Activated CD4-positive, alpha-beta T cell treated with anti-CD3 and anti-CD28 coated beads for 36 hours (primary cell): ENCODE data around the gene NRSN1. TPM values are rescaled to one million over a fixed set of nuclear protein-coding genes. Genes with fewer than 3 reads are reported as not detected.

ENCODE experiments used
- ATAC-seq: fragments of 200-7000 bp; cut with Tn5 transposase; one replicate; pipeline ENCODE4 v1.10.0; 2021; ENCODE audit warnings: mild to moderate bottlenecking, moderate library complexity
- CTCF ChIA-PET: fragments of 350-600 bp; sonication (Branson Sonifier 250); formaldehyde crosslinking; loops from one replicate; lab custom pipeline; 2021; ENCODE audit warnings: antibody characterized with exemption; lab: Charles Lee
- POLR2A ChIA-PET: fragments of 350-600 bp; sonication (Branson Sonifier 250); formaldehyde crosslinking; loops from one replicate; lab custom pipeline; 2021; ENCODE audit warnings: antibody characterized with exemption, inconsistent platforms; lab: Charles Lee
- DNase-seq: peaks from one replicate; pipeline ENCODE4 v3.0.0-alpha.2; 2020
- H3K27ac Mint-ChIP-seq: one replicate; pipeline ENCODE4 v1.8.0; 2021; ENCODE audit warnings: mixed read lengths
- H3K27me3 Mint-ChIP-seq: one replicate; pipeline ENCODE4 v1.8.0; 2021; ENCODE audit warnings: mixed read lengths
- H3K36me3 Mint-ChIP-seq: one replicate; pipeline ENCODE4 v1.8.0; 2021; ENCODE audit warnings: low read depth, mixed read lengths
- H3K4me1 Mint-ChIP-seq: one replicate; pipeline ENCODE4 v1.8.0; 2021; ENCODE audit warnings: mixed read lengths
- H3K4me3 Mint-ChIP-seq: one replicate; pipeline ENCODE4 v1.8.0; 2021; ENCODE audit warnings: mild to moderate bottlenecking, moderate library complexity, mixed read lengths
- H3K9me3 Mint-ChIP-seq: one replicate; pipeline ENCODE4 v1.8.0; 2021; ENCODE audit warnings: low read depth, mixed read lengths
- intact Hi-C, 2 experiments: fragments of 100-400 bp; cut with DNase I in 1 of 2; cut with micrococcal nuclease in 1 of 2; formaldehyde crosslinking; loops; one replicate each; pipeline versions ENCODE4 v1.14.2 to v1.15.1; 2022 to 2024; cut with DNase I, micrococcal nuclease
- total RNA-seq, 2 experiments: library from RNA; stranded (reverse); gene quantifications; one replicate each; pipeline ENCODE4 v1.2.3, GENCODE V29; 2021

Gene NRSN1
- not detected for total RNA-seq

- peaks cover 31% of the 10 kb centered on the region for H3K27me3 Mint-ChIP-seq
- no peak within 1 kb of the TSS for H3K4me3 Mint-ChIP-seq
- H3K36me3 Mint-ChIP-seq, result no peaks in the 10 kb centered on the region
- ATAC-seq, result no peak
- H3K27ac Mint-ChIP-seq, result no peak within 1 kb of the TSS
- peaks cover 2% of the 10 kb centered on the region for H3K4me1 Mint-ChIP-seq
- peak; percentile 36 for DNase-seq
- H3K9me3 Mint-ChIP-seq, result no peaks in the 10 kb centered on the region
- ChIA-PET POLR2A (no interaction called here), CTCF (interaction anchor here (1.6 kb wide), 1 partner anchor 8 kb away, joined by 3 read pairs; no protein-coding TSS in a partner anchor)
- intact Hi-C loops, result no loop called here
Observed at GRCh38 chr6:24125980-24126379, at the start of gene NRSN1. Gene NRSN1 (plus strand): TSS chr6:24126215. CDS start chr6:24134328, 8,113 bp downstream.

DNA sequence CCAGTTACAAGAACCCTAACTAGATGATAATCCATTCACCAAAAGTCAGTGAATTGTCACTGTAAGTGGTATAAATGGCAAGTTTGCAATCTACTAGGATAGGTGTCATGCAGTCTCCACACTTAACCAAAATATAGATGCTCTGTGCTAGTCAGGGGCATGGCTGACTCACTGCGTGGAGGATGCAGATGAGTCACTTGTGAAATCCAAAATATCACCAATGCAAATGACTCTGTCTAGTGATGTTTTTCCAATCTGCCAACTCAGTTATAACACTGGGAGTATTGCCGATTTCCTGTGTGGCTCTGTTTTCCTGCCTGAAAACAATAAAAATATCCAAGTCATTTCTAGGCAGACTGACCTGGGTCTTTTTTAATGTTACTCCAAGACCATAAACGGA, 47.8 kb upstream of the NRSN1 start:
- Mint-ChIP-seq H3K27ac (no peak overlapping the region), H3K27me3 (no peaks in the 10 kb centered on the region), H3K36me3 (no peaks in the 10 kb centered on the region), H3K9me3 (no peaks in the 10 kb centered on the region), H3K4me1 (no peaks in the 10 kb centered on the region), H3K4me3 (no peak overlapping the region)
- POLR2A ChIA-PET, result no interaction called here
- ATAC-seq (no peak), DNase-seq (no peak)
- intact Hi-C loops, result no loop called here
- CTCF ChIA-PET, result no interaction called here

GRCh38 chr6:24079076-24079475, 46.9 kb upstream of the NRSN1 start:
- Mint-ChIP-seq H3K27me3 (no peaks in the 10 kb centered on the region), H3K36me3 (no peaks in the 10 kb centered on the region), H3K4me3 (no peak overlapping the region), H3K4me1 (no peaks in the 10 kb centered on the region), H3K27ac (no peak overlapping the region), H3K9me3 (no peaks in the 10 kb centered on the region)
- CTCF ChIA-PET, result no interaction called here
- no peak for ATAC-seq
- intact Hi-C loops, result no loop called here
- POLR2A ChIA-PET, result no interaction called here
- DNase-seq, result no peak

GRCh38 chr6:24080711-24081110, 45.3 kb upstream of the NRSN1 start:
- Mint-ChIP-seq H3K27me3 (no peaks in the 10 kb centered on the region), H3K27ac (no peak overlapping the region), H3K4me1 (no peaks in the 10 kb centered on the region), H3K4me3 (no peak overlapping the region), H3K36me3 (no peaks in the 10 kb centered on the region), H3K9me3 (peaks cover 2% of the 10 kb centered on the region)
- intact Hi-C loops, result no loop called here
- DNase-seq (no peak), ATAC-seq (no peak)
- ChIA-PET CTCF (no interaction called here), POLR2A (no interaction called here)

DNA sequence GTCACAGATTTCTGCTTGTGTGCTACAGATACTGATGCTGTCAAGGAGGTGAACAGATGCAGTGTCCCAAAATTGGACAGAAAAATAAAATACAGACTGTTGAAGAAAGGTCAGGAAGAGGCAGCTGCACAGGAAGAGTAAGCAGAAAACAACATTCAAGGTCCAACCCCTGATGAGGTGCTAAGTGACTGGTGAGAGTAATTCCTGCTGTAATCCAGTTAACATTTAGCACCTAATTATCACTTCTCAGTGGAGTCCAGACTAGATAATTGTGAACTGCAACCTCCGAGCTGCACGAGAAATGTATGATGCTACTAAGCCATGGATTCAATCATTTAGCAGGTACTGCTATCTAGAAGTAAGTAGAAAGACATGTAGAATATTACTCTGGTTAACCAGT, 36.3 kb upstream of the NRSN1 start:
- ATAC-seq (no peak), DNase-seq (no peak)
- ChIA-PET CTCF (no interaction called here), POLR2A (no interaction called here)
- Mint-ChIP-seq H3K27me3 (no peaks in the 10 kb centered on the region), H3K36me3 (no peaks in the 10 kb centered on the region), H3K4me3 (no peak overlapping the region), H3K4me1 (no peaks in the 10 kb centered on the region), H3K9me3 (peaks cover 2% of the 10 kb centered on the region), H3K27ac (no peak overlapping the region)
- intact Hi-C loops, result no loop called here

- intact Hi-C loops, result no loop called here
- Mint-ChIP-seq H3K27ac (no peak overlapping the region), H3K4me1 (no peaks in the 10 kb centered on the region), H3K27me3 (peaks cover 5% of the 10 kb centered on the region), H3K9me3 (no peaks in the 10 kb centered on the region), H3K36me3 (no peaks in the 10 kb centered on the region), H3K4me3 (no peak overlapping the region)
- ATAC-seq, result no peak
- POLR2A ChIA-PET, result no interaction called here
- DNase-seq, result no peak
- CTCF ChIA-PET, result no interaction called here
Observed at GRCh38 chr6:24092407-24092806, 33.6 kb upstream of the NRSN1 start.

DNA sequence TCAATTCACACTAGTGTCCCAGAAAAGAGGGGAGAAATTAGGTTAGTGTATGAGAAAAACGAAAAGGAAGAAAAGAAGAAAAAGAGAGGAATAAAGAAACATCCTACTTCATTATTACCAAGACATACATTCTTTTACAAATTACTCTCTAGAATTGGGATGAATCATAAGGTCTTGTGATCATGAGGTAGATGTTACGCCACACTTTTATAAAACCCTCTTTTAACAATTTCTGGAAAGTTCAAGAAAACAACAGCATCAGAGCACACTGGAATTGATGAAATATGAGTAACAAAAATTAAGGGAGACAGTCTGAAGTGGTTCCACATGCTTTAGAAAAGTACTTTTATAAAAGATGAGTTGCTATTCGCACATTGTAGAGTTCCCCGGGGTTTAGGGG, 32.6 kb upstream of the NRSN1 start:
- Mint-ChIP-seq H3K4me3 (no peak overlapping the region), H3K4me1 (no peaks in the 10 kb centered on the region), H3K36me3 (no peaks in the 10 kb centered on the region), H3K27me3 (peaks cover 5% of the 10 kb centered on the region), H3K27ac (no peak overlapping the region), H3K9me3 (no peaks in the 10 kb centered on the region)
- CTCF ChIA-PET, result no interaction called here
- ATAC-seq (no peak), DNase-seq (no peak)
- POLR2A ChIA-PET, result no interaction called here
- intact Hi-C loops, result no loop called here

- CTCF ChIA-PET, result no interaction called here
- ATAC-seq, result no peak
- peaks cover 10% of the 10 kb centered on the region for H3K27me3 Mint-ChIP-seq
- no peak overlapping the region for H3K27ac Mint-ChIP-seq
- H3K4me3 Mint-ChIP-seq, result no peak overlapping the region
- H3K36me3 Mint-ChIP-seq, result no peaks in the 10 kb centered on the region
- POLR2A ChIA-PET, result no interaction called here
- no peaks in the 10 kb centered on the region for H3K4me1 Mint-ChIP-seq
- H3K9me3 Mint-ChIP-seq, result no peaks in the 10 kb centered on the region
- DNase-seq, result no peak
- intact Hi-C loops, result no loop called here
Observed at GRCh38 chr6:24099181-24099580, 26.8 kb upstream of the NRSN1 start.

DNA sequence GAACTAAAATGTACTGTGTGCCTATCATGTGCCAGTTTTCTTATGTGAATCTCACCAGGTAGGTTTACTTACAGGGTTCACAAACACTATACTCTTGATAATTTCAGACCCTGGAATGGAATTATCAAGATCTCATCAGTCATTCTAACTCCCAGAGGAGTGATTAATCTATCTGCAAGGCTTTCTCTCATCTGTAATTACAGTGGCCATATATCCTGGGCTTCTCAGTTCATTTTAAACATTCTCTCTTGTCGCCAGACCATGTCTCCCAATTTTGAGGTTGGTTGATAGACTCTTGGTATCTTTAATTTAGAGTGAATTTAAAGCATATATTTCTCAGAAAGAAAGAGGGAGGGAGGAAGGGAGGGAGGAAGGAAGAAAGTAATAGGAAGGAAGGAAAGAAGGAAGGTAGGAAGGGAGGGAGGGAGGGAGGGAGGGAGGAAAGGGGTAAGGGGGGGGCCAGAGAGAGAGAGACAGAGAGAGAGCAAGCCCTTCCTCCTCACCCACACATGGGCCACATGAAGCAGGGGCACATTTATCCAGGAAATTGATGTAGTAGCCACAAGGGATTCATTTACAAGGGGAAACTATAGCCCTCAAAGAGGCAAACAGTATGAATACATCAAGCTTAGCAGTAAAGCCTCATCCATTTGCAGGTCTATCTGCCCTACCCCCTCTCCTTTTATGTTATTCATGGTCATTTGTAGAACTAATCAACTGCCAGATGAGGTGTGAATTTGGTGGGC, 25.8 kb upstream of the NRSN1 start:
- CTCF ChIA-PET, result no interaction called here
- DNase-seq (no peak), ATAC-seq (no peak)
- H3K27me3 Mint-ChIP-seq, result peaks cover 10% of the 10 kb centered on the region
- no peaks in the 10 kb centered on the region for H3K9me3 Mint-ChIP-seq
- no peaks in the 10 kb centered on the region for H3K4me1 Mint-ChIP-seq
- no peak overlapping the region for H3K4me3 Mint-ChIP-seq
- POLR2A ChIA-PET, result no interaction called here
- no peaks in the 10 kb centered on the region for H3K36me3 Mint-ChIP-seq
- intact Hi-C loops, result no loop called here
- no peak overlapping the region for H3K27ac Mint-ChIP-seq

DNA sequence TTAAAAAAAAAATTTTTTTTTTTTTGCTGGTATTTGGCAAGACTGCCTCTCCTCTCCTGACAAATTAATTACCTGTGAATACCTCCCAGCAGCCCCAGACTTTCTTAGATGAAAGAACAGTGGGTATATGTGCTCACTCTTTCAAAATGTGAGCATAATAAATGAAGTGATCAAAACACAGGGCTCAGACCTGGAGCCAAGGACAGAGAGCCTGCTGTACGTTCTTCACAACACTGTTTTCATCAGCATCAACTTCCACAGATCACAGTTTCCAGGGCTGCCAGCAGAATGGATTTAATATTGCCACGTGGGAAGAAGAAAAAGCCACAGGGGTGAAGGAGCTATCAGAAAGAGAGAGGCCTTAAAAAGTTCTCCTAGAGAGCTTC, 25.3 kb upstream of the NRSN1 start:
- Mint-ChIP-seq H3K4me1 (no peaks in the 10 kb centered on the region), H3K27me3 (peaks cover 6% of the 10 kb centered on the region), H3K36me3 (no peaks in the 10 kb centered on the region), H3K4me3 (no peak overlapping the region), H3K9me3 (no peaks in the 10 kb centered on the region), H3K27ac (no peak overlapping the region)
- intact Hi-C loops, result no loop called here
- ChIA-PET CTCF (no interaction called here), POLR2A (no interaction called here)
- ATAC-seq (no peak), DNase-seq (no peak)

DNA sequence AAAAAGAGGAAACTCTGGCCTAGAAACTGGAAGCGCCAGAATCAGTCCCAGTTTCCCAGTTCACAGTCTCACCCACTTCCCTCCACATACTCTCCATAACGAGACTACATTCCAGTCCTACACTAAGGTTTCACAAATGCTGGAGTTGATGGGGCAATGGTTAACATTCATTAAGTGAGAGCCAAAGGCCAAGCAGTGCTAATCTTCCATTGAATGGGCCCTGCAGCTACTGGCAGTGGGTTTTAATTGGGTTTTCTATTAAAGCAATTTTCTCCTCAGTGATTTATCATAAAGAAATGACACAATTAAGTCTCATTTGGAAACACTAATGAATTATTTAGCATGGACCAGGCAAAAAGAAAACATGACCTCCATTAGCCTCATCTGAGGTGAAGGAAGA, 20.8 kb upstream of the NRSN1 start:
- DNase-seq (no peak), ATAC-seq (no peak)
- no peak overlapping the region for H3K4me3 Mint-ChIP-seq
- no peaks in the 10 kb centered on the region for H3K36me3 Mint-ChIP-seq
- H3K9me3 Mint-ChIP-seq, result no peaks in the 10 kb centered on the region
- H3K27ac Mint-ChIP-seq, result no peak overlapping the region
- CTCF ChIA-PET, result interaction anchor here (1.1 kb wide), 1 partner anchor 21 kb away, joined by 3 read pairs; no protein-coding TSS in a partner anchor
- H3K4me1 Mint-ChIP-seq, result no peaks in the 10 kb centered on the region
- H3K27me3 Mint-ChIP-seq, result peaks cover 3% of the 10 kb centered on the region
- POLR2A ChIA-PET, result no interaction called here
- intact Hi-C loops, result no loop called here

- Mint-ChIP-seq H3K4me1 (no peaks in the 10 kb centered on the region), H3K27ac (no peak overlapping the region), H3K36me3 (no peaks in the 10 kb centered on the region), H3K27me3 (peaks cover 3% of the 10 kb centered on the region), H3K9me3 (no peaks in the 10 kb centered on the region), H3K4me3 (no peak overlapping the region)
- ATAC-seq (no peak), DNase-seq (no peak)
- intact Hi-C loops, result no loop called here
- ChIA-PET POLR2A (no interaction called here), CTCF (interaction anchor here (1.1 kb wide), 1 partner anchor 20 kb away, joined by 3 read pairs; no protein-coding TSS in a partner anchor)
Observed at GRCh38 chr6:24106291-24106690, 19.7 kb upstream of the NRSN1 start.
